Fibroblast of peridontal ligament (primary cell): ENCODE data around the gene BCO1.

Experiments
- DNase-seq: peaks from one replicate; pipeline ENCODE4 v3.0.0-alpha.2; 2010; ENCODE audit errors: extremely low read depth

The BCO1 gene

GRCh38 chr16:81232740-81233367, 5.6 kb upstream of the BCO1 start:
- DNase-seq = no peak

GRCh38 chr16:81237282-81237681, 1.2 kb upstream of the BCO1 start:
- DNase-seq = no peak

- no peak for DNase-seq
Measured at GRCh38 chr16:81237942-81238295, 570 bp upstream of the BCO1 start.

GRCh38 chr16:81239367-81240121, 1.1 kb downstream of the BCO1 start:
- DNase-seq = no peak

GRCh38 chr16:81241706-81242105, 3.2 kb downstream of the BCO1 start:
- DNase-seq = no peak

- no peak for DNase-seq
Measured at GRCh38 chr16:81242977-81243618, 4.6 kb downstream of the BCO1 start.

GRCh38 chr16:81243942-81244341, 5.5 kb downstream of the BCO1 start:
- no peak for DNase-seq

GRCh38 chr16:81251871-81252270, 13.4 kb downstream of the BCO1 start:
- peak; percentile 13 for DNase-seq

- no peak for DNase-seq
Measured at GRCh38 chr16:81253141-81253540, 14.7 kb downstream of the BCO1 start.

- no peak for DNase-seq
Measured at GRCh38 chr16:81254922-81255526, 16.5 kb downstream of the BCO1 start.

- DNase-seq = no peak
Measured at GRCh38 chr16:81259916-81260315, 21.4 kb downstream of the BCO1 start.

- DNase-seq = no peak
Measured at GRCh38 chr16:81261049-81261648, 22.7 kb downstream of the BCO1 start.

GRCh38 chr16:81263470-81264220, 25.2 kb downstream of the BCO1 start:
- no peak for DNase-seq

GRCh38 chr16:81264386-81264785, 25.9 kb downstream of the BCO1 start:
- DNase-seq = no peak

GRCh38 chr16:81265052-81265451, 26.6 kb downstream of the BCO1 start:
- no peak for DNase-seq

- DNase-seq = peak; percentile 62
Measured at GRCh38 chr16:81265658-81266451, 27.4 kb downstream of the BCO1 start.

- no peak for DNase-seq
Measured at GRCh38 chr16:81266680-81267095, 28.2 kb downstream of the BCO1 start.

GRCh38 chr16:81268509-81268908, 30.0 kb downstream of the BCO1 start:
- no peak for DNase-seq

- no peak for DNase-seq
Measured at GRCh38 chr16:81273223-81273950, 34.9 kb downstream of the BCO1 start.

- DNase-seq = no peak
Measured at GRCh38 chr16:81275064-81275532, 36.6 kb downstream of the BCO1 start.
